SIG-M5 treated with dmso at 0.1 percent for 504 hours (cell line): Measurements from ENCODE around the gene DGKB.

Experiments
- DNase-seq: peaks from one replicate; lab custom pipeline; 2025; ENCODE audit not compliant: unreplicated experiment; lab: John Stamatoyannopoulos, UW

Gene DGKB

GRCh38 chr7:14170872-14171271 is 731.7 kb downstream of the DGKB start:
- no peak for DNase-seq

GRCh38 chr7:14158111-14158510 is 744.4 kb downstream of the DGKB start:
- no peak for DNase-seq

GRCh38 chr7:14156436-14156835 is 746.1 kb downstream of the DGKB start:
- no peak for DNase-seq

- no peak for DNase-seq
Observed at GRCh38 chr7:14148974-14149373, 753.6 kb downstream of the DGKB start.

- DNase-seq: no peak
Observed at GRCh38 chr7:14147532-14147931, 755.0 kb downstream of the DGKB start.

GRCh38 chr7:14144538-14144937 is 758.0 kb downstream of the DGKB start:
- DNase-seq: no peak

- DNase-seq: no peak
Observed at GRCh38 chr7:14144109-14144508, 758.4 kb downstream of the DGKB start.

GRCh38 chr7:14137676-14138075 is 764.9 kb downstream of the DGKB start:
- no peak for DNase-seq

GRCh38 chr7:14133752-14134151 is 768.8 kb downstream of the DGKB start:
- DNase-seq: no peak

- DNase-seq: no peak
Observed at GRCh38 chr7:14125998-14126397, 776.6 kb downstream of the DGKB start.

GRCh38 chr7:14124716-14125115 is 777.8 kb downstream of the DGKB start:
- DNase-seq: no peak

GRCh38 chr7:14123923-14124322 is 778.6 kb downstream of the DGKB start:
- no peak for DNase-seq

- DNase-seq: no peak
Observed at GRCh38 chr7:14115701-14116100, 786.9 kb downstream of the DGKB start.

- DNase-seq: no peak
Observed at GRCh38 chr7:14104861-14105260, 797.7 kb downstream of the DGKB start.

- DNase-seq: no peak
Observed at GRCh38 chr7:14096159-14096558, 806.4 kb downstream of the DGKB start.

- no peak for DNase-seq
Observed at GRCh38 chr7:14095233-14095950, 807.2 kb downstream of the DGKB start.
